CD4-positive, alpha-beta T cell treated with Interleukin-2 at 100 ng/mL for 4 hours (primary cell): Measurements from ENCODE around the gene PRAMEF1.
"Not testable (repeated sequence)": the region's sequence is repeated elsewhere in the genome, so short reads cannot be mapped to it uniquely, and the experiment has no call there.

ENCODE experiments used
- DNase-seq: peaks from one replicate; pipeline ENCODE4 v3.0.0-alpha.2; 2020; ENCODE audit warnings: low spot score

PRAMEF1 gene

DNA sequence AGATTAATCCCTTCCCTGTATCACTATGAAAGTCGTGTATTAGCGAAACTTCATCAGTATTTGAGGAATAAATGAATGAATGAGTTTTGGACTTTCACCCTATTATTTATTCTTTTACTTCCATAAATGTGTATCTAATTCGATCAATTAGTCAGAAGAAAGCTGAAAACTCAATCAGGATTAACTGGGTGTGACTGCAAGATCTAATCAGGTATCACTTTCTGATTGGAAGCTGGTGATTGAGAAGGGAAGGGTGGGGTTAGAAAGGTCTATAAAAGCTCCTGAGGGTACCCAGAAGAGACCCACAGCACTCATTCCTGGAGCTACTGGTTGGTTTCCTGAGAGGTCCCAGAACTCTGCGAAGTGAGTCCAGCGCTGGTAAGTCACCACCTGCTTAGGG lies at the start of gene PRAMEF1:
TSS of gene PRAMEF1 (plus strand) at position 301 of the 400 bp plus-strand sequence. CDS start 1,831 bp downstream, outside the sequence.
- DNase-seq, result not testable (repeated sequence)

DNA sequence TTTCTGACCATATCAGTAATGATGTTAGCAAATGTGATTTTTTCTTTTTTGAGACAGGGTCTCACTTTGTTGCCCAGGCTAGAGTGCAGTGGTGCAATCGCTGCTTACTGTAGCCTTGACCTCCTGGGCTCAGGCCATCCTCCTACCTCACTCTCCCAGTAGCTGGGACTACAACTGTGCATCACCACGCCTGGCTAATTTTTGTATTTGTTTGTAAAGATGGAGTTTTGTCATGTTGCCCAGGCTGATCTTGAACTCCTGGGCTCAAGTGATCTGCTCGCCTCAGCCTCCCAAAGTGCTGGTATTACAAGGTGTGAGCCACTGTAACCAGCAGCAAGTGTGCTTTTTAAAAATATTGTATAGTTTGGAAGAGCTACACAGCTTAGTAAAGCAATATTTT lies 49.3 kb upstream of the PRAMEF1 start:
- DNase-seq, result no peak

- DNase-seq, result no peak
Measured at GRCh38 chr1:12745126-12745991, 45.8 kb upstream of the PRAMEF1 start.

GRCh38 chr1:12745992-12746323 lies 45.2 kb upstream of the PRAMEF1 start, which contains the start of gene CFAP107:
CFAP107 (plus strand) TSS chr1:12746200; CDS start chr1:12746431, 231 bp downstream.
- DNase-seq, result no peak

GRCh38 chr1:12748778-12749355 lies 42.3 kb upstream of the PRAMEF1 start:
- no peak for DNase-seq

- DNase-seq, result no peak
Measured at GRCh38 chr1:12754738-12755137, 36.5 kb upstream of the PRAMEF1 start.

DNA sequence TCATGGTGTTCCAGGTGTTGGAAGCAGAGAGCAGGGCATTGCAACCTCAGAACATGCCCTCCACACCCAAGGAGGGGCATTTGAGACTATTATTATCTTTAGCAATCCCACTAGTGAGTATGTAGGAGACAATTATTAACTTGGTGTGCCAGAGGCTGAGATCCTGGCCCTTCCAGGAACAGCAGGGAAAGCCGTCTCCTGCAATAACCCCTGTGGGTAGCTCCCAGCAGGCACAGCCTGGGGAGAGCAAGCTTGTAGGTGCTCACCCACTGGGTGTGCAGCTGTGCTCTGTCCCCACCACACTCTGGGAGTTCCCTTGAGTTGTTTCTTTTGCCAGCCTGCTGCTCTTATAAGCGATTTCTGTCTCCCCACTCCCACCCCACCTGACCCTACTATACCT lies 34.9 kb upstream of the PRAMEF1 start:
- no peak for DNase-seq

DNA sequence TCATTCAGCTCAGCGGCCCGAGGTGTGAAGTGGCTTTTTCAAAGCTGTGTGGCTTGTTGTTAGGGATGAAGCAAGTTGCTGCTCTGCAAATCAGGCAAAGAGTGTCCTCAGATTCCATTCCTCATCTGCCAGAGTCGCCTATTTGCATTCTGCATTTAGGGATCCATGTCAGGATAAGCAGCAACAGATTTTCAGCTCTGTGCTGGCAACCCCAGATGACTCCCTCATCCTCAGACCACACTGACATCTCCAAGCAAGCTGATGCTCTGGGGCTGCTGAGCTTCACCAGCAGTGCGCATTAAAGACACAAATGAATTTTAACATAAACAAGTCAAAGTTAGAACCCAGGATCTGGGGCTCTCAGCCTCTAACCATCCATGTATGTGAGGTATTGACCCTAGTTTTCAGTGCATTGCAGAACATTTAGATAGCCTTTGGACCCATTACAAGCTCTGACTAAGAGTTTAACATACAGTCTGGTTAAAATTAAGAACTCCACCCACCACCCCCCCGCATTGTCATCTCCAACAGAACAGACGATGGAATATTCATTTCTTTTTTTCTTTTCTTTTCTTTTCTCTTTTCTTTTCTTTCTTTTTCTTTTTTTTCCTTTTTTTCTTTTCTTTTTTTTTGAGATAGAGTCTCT lies 34.3 kb upstream of the PRAMEF1 start:
- DNase-seq, result no peak

DNA sequence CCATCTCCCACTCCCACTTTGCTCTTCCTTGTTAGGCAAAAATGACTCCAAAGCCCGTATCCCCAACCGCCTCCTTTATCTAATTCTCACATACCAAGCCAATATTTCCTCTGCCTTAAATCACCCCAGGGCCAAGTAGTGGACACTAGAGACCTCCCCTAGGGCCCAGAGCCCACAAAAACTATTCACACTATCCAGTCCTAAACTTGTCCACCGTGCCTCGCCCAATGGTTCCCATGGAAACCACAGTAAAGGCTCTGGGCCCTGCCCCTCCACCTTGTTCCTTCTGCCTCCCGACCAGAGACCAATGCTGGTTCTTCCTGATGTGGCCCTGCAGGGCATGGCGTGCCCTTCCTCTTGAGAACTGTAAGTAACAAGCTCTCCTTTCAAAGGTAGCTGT lies 33.4 kb upstream of the PRAMEF1 start:
- DNase-seq, result no peak

DNA sequence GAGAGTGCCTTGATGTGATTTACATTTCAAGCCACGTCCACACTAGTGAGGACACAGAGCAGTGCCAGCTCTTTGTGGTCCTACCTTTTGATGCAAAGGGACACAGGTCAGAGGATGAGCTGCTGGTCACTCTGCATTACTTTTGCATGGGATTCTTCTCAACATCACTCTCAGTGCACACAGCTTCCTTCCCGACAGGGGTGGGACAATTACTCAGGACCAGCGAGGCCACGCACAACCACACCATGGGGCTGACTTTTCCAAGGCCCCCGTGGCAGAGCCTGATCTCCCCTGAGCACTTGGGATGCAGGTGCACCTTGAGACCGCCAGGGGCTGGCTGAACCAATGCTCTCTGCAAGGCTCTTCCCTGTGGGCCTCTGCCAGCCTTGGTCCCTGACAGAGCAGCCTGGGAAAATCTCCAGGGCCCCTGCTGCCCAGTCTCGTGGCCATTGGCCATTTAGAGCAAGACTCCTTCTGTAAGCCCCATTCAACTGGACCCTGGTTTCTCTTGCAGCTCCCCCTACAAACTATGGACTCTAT lies 30.9 kb upstream of the PRAMEF1 start:
- no peak for DNase-seq

GRCh38 chr1:12761781-12762180 lies 29.4 kb upstream of the PRAMEF1 start:
- no peak for DNase-seq

GRCh38 chr1:12762766-12763165 lies 28.4 kb upstream of the PRAMEF1 start:
- DNase-seq, result no peak

DNA sequence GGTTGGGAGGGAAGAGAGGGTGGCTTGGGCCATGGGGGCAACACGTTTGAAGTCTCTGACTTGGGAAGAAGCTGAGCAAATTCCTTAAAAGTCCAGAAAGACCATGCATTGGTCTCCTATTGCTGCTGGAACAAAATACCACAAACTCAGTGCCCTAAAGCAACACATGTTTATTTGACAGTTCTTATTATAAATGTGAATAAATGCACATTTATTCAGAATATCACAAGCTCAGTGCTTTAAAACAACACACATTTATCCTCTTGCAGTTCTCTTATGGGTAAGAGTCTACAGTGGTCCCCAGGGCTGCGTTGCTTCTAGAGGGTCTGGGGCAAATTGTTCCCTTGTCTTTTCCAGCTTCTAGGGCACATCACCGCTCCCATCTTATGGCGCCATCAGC lies 27.7 kb upstream of the PRAMEF1 start:
- DNase-seq, result no peak

GRCh38 chr1:12764016-12764415 lies 27.2 kb upstream of the PRAMEF1 start:
- no peak for DNase-seq

GRCh38 chr1:12769031-12769430 lies 22.2 kb upstream of the PRAMEF1 start:
- DNase-seq, result no peak

DNA sequence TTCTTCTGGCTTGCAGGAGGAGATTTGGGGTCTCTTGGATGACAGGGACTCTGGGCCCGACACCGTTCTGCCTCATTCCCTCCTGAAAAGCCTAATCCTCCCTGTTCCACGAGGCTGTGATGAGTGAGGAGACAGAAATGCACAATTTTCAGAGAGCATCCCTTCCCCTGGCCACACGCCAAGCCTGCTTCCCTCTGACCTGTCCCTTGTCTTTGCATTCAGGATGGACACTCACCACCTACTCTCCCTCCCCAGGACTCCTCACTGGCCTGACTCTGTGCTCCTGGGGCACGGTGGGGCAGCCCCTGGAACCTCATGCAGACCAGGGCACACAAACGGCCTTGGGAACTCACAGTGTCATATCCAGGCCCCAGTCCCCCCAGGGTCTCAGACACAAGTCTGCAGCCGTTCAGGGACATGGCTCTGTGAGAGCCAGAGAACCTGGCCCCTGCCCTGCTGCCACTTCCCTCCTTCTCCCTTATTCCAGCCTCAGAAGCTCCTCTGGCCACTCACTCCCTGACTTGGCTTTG lies 21.2 kb upstream of the PRAMEF1 start:
- DNase-seq, result no peak

GRCh38 chr1:12770620-12771019 lies 20.6 kb upstream of the PRAMEF1 start:
- no peak for DNase-seq

DNA sequence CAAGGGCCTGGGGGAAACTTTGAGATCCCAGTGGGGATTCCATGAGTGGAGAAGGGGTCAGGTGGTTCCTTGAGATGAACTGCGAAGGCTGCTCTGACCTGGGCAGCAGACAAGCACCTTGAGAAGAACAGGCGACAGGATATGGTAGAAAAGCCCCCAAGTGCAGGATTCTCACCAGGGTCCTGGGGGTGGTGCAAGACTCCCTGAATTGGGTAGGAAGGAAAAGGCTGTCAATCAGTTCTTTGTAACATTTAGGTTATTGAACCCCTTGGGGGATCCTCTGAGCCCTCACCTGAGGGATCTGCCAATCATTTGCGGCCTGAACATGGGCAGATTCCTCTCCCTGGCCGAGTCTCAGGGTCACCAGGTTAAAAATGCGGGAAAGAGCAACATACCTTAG lies 20.0 kb upstream of the PRAMEF1 start:
- no peak for DNase-seq

GRCh38 chr1:12772520-12772919 lies 18.7 kb upstream of the PRAMEF1 start:
- no peak for DNase-seq

DNA sequence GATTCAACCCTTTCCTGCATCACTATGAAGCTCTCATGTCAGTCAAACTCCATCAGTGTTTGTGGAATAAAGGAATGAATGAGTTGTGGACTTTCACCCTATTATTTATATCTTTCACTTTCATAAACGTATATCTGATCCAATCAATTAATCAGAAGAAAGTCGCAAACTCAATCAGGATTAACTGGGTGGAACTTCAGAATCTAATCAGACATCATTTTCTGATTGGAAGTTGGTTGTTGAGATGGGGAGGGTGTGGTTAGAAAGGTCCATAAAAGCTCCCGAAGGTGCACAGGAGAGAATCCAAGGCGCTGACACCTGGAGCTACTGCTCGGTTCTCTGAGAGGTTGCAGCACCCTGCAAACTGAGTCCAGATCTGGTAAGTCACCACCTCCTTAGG lies 17.8 kb upstream of the PRAMEF1 start, which contains the start of gene PRAMEF12:
TSS of gene PRAMEF12 (plus strand) at position 301 of the 400 bp plus-strand sequence. CDS start 1,130 bp downstream, outside the sequence.
- DNase-seq, result no peak

GRCh38 chr1:12774801-12775345 lies 16.3 kb upstream of the PRAMEF1 start:
- DNase-seq, result no peak

DNA sequence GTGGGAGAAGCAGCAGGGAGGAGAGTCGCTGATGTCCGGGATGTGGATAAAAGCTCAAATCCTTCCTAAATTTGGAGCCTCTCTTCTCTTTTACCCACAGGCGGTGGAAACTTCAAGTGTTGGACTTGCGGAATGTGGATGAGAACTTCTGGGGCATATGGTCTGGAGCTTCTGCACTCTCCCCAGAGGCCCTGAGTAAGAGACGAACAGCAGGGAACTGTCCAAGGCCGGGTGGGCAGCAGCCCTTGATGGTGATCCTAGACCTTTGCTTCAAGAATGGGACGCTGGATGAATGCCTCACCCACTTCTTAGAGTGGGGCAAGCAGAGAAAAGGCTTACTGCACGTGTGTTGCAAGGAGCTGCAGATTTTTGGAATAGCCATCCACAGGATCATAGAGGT lies 15.8 kb upstream of the PRAMEF1 start:
- no peak for DNase-seq
